OCI-LY7 (cell line): Measurements from ENCODE around the gene ADARB2. TPM values are rescaled to one million over a fixed set of nuclear protein-coding genes. Genes with fewer than 3 reads are reported as not detected.

Experiments used
- BruUV-seq: library from RNA; stranded (reverse); fragments of 400-500 nt; replicated peaks from 2 replicates; lab custom pipeline; 2021; lab: Mats Ljungman, UMichigan
- CTCF ChIA-PET: fragments of 300-600 bp; sonication (Branson Sonifier 250); formaldehyde crosslinking; loops from one replicate; lab custom pipeline; 2022; ENCODE audit warnings: antibody characterized with exemption; ENCODE audit not compliant: unreplicated experiment; lab: Charles Lee
- POLR2A ChIA-PET: fragments of 300-600 bp; sonication (Branson Sonifier 250); formaldehyde crosslinking; loops from one replicate; lab custom pipeline; 2022; ENCODE audit warnings: antibody characterized with exemption; lab: Charles Lee
- DNase-seq: peaks from one replicate; pipeline ENCODE4 v3.0.0-alpha.2; 2015; ENCODE audit warnings: low spot score
- H2AFZ ChIP-seq: fragments of 200-600 bp; sonication (generic), shearing (Covaris generic); 2 replicates; pipeline ENCODE4 v1.6.1; 2014; ENCODE audit warnings: mild to moderate bottlenecking, antibody characterized with exemption, low read length, moderate library complexity
- H3K27ac ChIP-seq: fragments of 200-600 bp; sonication (generic); 2 replicates; pipeline ENCODE4 v1.5.1; 2014; ENCODE audit warnings: mixed run types, low read depth, mild to moderate bottlenecking, moderate library complexity, low read length, inconsistent platforms; ENCODE audit not compliant: poor library complexity, severe bottlenecking
- H3K36me3 ChIP-seq: fragments of 200-600 bp; sonication (generic); 2 replicates; pipeline ENCODE4 v1.6.1; 2014; ENCODE audit warnings: mild to moderate bottlenecking, antibody characterized with exemption, low read length, moderate library complexity, mixed read lengths; ENCODE audit not compliant: insufficient read depth
- H3K4me1 ChIP-seq: fragments of 200-600 bp; sonication (generic); 2 replicates; pipeline ENCODE4 v1.5.1; 2014; ENCODE audit warnings: mild to moderate bottlenecking, low read length; ENCODE audit not compliant: insufficient read depth, poor library complexity, severe bottlenecking
- H3K4me2 ChIP-seq: fragments of 200-600 bp; sonication (generic); 2 replicates; pipeline ENCODE4 v1.6.1; 2014; ENCODE audit warnings: mild to moderate bottlenecking, low read length
- H3K4me3 ChIP-seq: fragments of 200-600 bp; sonication (generic); 2 replicates; pipeline ENCODE4 v1.5.1; 2014; ENCODE audit warnings: mild to moderate bottlenecking, low read depth, low read length; ENCODE audit not compliant: poor library complexity, severe bottlenecking
- H3K79me2 ChIP-seq: fragments of 200-600 bp; sonication (generic); 2 replicates; pipeline ENCODE4 v1.6.1; 2016; ENCODE audit warnings: low read depth, mild to moderate bottlenecking, low read length, moderate library complexity, mixed read lengths; ENCODE audit not compliant: insufficient read depth
- H3K9me2 ChIP-seq: fragments of 200-600 bp; sonication (generic); 2 replicates; pipeline ENCODE4 v1.6.1; 2016; ENCODE audit warnings: mild to moderate bottlenecking, low read length, mixed read lengths; ENCODE audit not compliant: insufficient read depth
- H3K9me3 ChIP-seq: fragments of 200-600 bp; sonication (generic); 2 replicates; pipeline ENCODE4 v1.6.1; 2014; ENCODE audit warnings: mild to moderate bottlenecking, mixed run types, low read length, mixed read lengths
- H4K20me1 ChIP-seq: fragments of 200-600 bp; sonication (generic); 2 replicates; pipeline ENCODE4 v1.6.1; 2014; ENCODE audit warnings: mild to moderate bottlenecking, antibody characterized with exemption, low read length, moderate library complexity, mixed read lengths; ENCODE audit not compliant: insufficient read depth
- CTCF ChIP-seq: fragments of 200-600 bp; sonication (generic); conservative IDR thresholded peaks from 2 replicates; pipeline ENCODE4 v1.5.1; 2014; ENCODE audit warnings: mild to moderate bottlenecking, antibody characterized with exemption, low read length, moderate library complexity, mixed read lengths
- EZH2phosphoT487 ChIP-seq: fragments of 200-600 bp; sonication (generic); IDR thresholded peaks from 2 replicates; pipeline ENCODE4 v1.6.1; 2018; ENCODE audit warnings: low read depth, borderline replicate concordance, mild to moderate bottlenecking, mixed run types, antibody characterized with exemption, low read length, moderate library complexity, mixed read lengths
- intact Hi-C: fragments of 100-400 bp; cut with micrococcal nuclease; formaldehyde crosslinking; loops from one replicate; pipeline ENCODE4 v1.10.0; 2022; ENCODE audit not compliant: unreplicated experiment
- total RNA-seq, 2 experiments: library from RNA; depleted of rRNA in 1 of 2; stranded (reverse); fragments of >200 nt in 1 of 2; shearing (Covaris generic) in 1 of 2; gene quantifications; 2 replicates each; pipeline ENCODE4 v1.2.3, GENCODE V29; 2014 to 2022

The ADARB2 gene
- total RNA-seq, 2 experiments from 2014 or later, result 0.03 TPM; not detected in 1

- TF ChIP-seq EZH2phosphoT487 (no peak), CTCF (no peak)
- Histone ChIP-seq H3K27ac (no peak overlapping the region), H3K4me3 (no peak overlapping the region), H3K79me2 (no peaks in the 10 kb centered on the region), H3K9me3 (no peaks in the 10 kb centered on the region), H4K20me1 (no peaks in the 10 kb centered on the region), H3K4me1 (no peaks in the 10 kb centered on the region), H3K9me2 (no peaks in the 10 kb centered on the region), H3K4me2 (no peak overlapping the region), H2AFZ (no peak overlapping the region), H3K36me3 (no peaks in the 10 kb centered on the region)
- no peak for DNase-seq
- intact Hi-C loops, result no loop called here
- CTCF ChIA-PET, result no interaction called here
- POLR2A ChIA-PET, result no interaction called here
- BruUV-seq, result no TSS peak
Observed at GRCh38 chr10:1213252-1214070, 523.9 kb downstream of the ADARB2 start.

- DNase-seq, result no peak
- no peaks in the 10 kb centered on the region for H3K4me1 ChIP-seq
- CTCF ChIA-PET, result no interaction called here
- no peak overlapping the region for H3K27ac ChIP-seq
- no peaks in the 10 kb centered on the region for H3K9me2 ChIP-seq
- H3K36me3 ChIP-seq, result no peaks in the 10 kb centered on the region
- no peaks in the 10 kb centered on the region for H3K9me3 ChIP-seq
- intact Hi-C loops, result no loop called here
- TF ChIP-seq EZH2phosphoT487 (no peak), CTCF (no peak)
- H4K20me1 ChIP-seq, result no peaks in the 10 kb centered on the region
- H2AFZ ChIP-seq, result no peak overlapping the region
- H3K4me3 ChIP-seq, result no peak overlapping the region
- POLR2A ChIA-PET, result no interaction called here
- no peak overlapping the region for H3K4me2 ChIP-seq
- no peaks in the 10 kb centered on the region for H3K79me2 ChIP-seq
- BruUV-seq, result no TSS peak
Observed at GRCh38 chr10:1212571-1213141, 524.7 kb downstream of the ADARB2 start.
